ENCODE measurements around the gene PDPN. TPM values are rescaled to one million over a fixed set of nuclear protein-coding genes. Genes with fewer than 3 reads are reported as not detected.
A peak's percentile ranks its signal among the peaks of the same experiment; 100 is the strongest.

PDPN gene
- total RNA-seq, 1 donor from 2014 or later, result 2.2 TPM

GRCh38 chr1:13549521-13549920 is 34.1 kb upstream of the PDPN start:
- peak; percentile 12 for DNase-seq (ENCODE audit: low spot score)
- Mint-ChIP-seq H3K4me1 (peaks cover under 1% of the 10 kb centered on the region), H3K36me3 (no peaks in the 10 kb centered on the region), H3K9me3 (no peaks in the 10 kb centered on the region), H3K27ac (no peak overlapping the region), H3K27me3 (ENCODE audit: insufficient read depth, low read depth) (peaks cover 7% of the 10 kb centered on the region), H3K4me3 (no peak overlapping the region)
- no peak overlapping the region for H3K4me2 ChIP-seq
- no peak overlapping the region for H3K9ac ChIP-seq
- no peak overlapping the region for H3K27ac ChIP-seq
- no peak overlapping the region for H2AFZ ChIP-seq (replicated peaks)
- H3F3A ChIP-seq (ENCODE audit: low read depth), result no peaks in the 10 kb centered on the region
- H3K36me3 ChIP-seq, result no peaks in the 10 kb centered on the region
- no peaks in the 10 kb centered on the region for H3K79me2 ChIP-seq (ENCODE audit: low read depth)
- TF ChIP-seq CTCF (IDR thresholded peaks at IDR 0.05), result no peak
- TF ChIP-seq EZH2 (IDR thresholded peaks at IDR 0.05), result no peak
- no peak for TF ChIP-seq EZH2phosphoT487 (IDR thresholded peaks at IDR 0.05)
- no peaks in the 10 kb centered on the region for H3K9me3 ChIP-seq (ENCODE audit: low read depth)
- H3K27me3 ChIP-seq, result no peaks in the 10 kb centered on the region
- H4K20me1 ChIP-seq (ENCODE audit: low read depth), result no peaks in the 10 kb centered on the region
- H3K4me1 ChIP-seq, result no peaks in the 10 kb centered on the region
- H3K4me3 ChIP-seq, result no peak overlapping the region

GRCh38 chr1:13550663-13551062 is 33.0 kb upstream of the PDPN start:
- H3K4me3 ChIP-seq, result no peak overlapping the region
- H3K9me3 ChIP-seq (ENCODE audit: low read depth), result no peaks in the 10 kb centered on the region
- no peak for TF ChIP-seq CTCF (IDR thresholded peaks at IDR 0.05)
- TF ChIP-seq EZH2 (IDR thresholded peaks at IDR 0.05), result no peak
- no peak for TF ChIP-seq EZH2phosphoT487 (IDR thresholded peaks at IDR 0.05)
- H2AFZ ChIP-seq (replicated peaks), result no peak overlapping the region
- Mint-ChIP-seq H3K4me1 (no peaks in the 10 kb centered on the region), H3K27me3 (ENCODE audit: insufficient read depth, low read depth) (peaks cover 6% of the 10 kb centered on the region), H3K36me3 (no peaks in the 10 kb centered on the region), H3K4me3 (no peak overlapping the region), H3K9me3 (no peaks in the 10 kb centered on the region), H3K27ac (no peak overlapping the region)
- DNase-seq (ENCODE audit: low spot score), result peak; percentile 59
- H3K27ac ChIP-seq, result no peak overlapping the region
- H3K27me3 ChIP-seq, result no peaks in the 10 kb centered on the region
- H3F3A ChIP-seq (ENCODE audit: low read depth), result no peaks in the 10 kb centered on the region
- H3K4me2 ChIP-seq, result no peak overlapping the region
- H3K9ac ChIP-seq, result no peak overlapping the region
- no peaks in the 10 kb centered on the region for H3K36me3 ChIP-seq
- no peaks in the 10 kb centered on the region for H3K79me2 ChIP-seq (ENCODE audit: low read depth)
- no peaks in the 10 kb centered on the region for H4K20me1 ChIP-seq (ENCODE audit: low read depth)
- H3K4me1 ChIP-seq, result no peaks in the 10 kb centered on the region

GRCh38 chr1:13554798-13555197 is 28.8 kb upstream of the PDPN start:
- Mint-ChIP-seq H3K36me3 (no peaks in the 10 kb centered on the region), H3K4me3 (no peak overlapping the region), H3K27me3 (ENCODE audit: insufficient read depth, low read depth) (no peaks in the 10 kb centered on the region), H3K27ac (no peak overlapping the region), H3K4me1 (no peaks in the 10 kb centered on the region), H3K9me3 (no peaks in the 10 kb centered on the region)
- Histone ChIP-seq H3K4me3 (no peak overlapping the region), H3K27ac (no peak overlapping the region), H3K79me2 (ENCODE audit: low read depth) (no peaks in the 10 kb centered on the region), H3K4me2 (no peak overlapping the region), H3F3A (ENCODE audit: low read depth) (no peaks in the 10 kb centered on the region), H4K20me1 (ENCODE audit: low read depth) (no peaks in the 10 kb centered on the region), H3K9ac (no peak overlapping the region), H3K9me3 (ENCODE audit: low read depth) (no peaks in the 10 kb centered on the region), H3K27me3 (no peaks in the 10 kb centered on the region), H3K4me1 (no peaks in the 10 kb centered on the region), H3K36me3 (no peaks in the 10 kb centered on the region), H2AFZ (replicated peaks) (no peak overlapping the region)
- TF ChIP-seq EZH2phosphoT487 (IDR thresholded peaks at IDR 0.05), result no peak
- TF ChIP-seq CTCF (IDR thresholded peaks at IDR 0.05), result no peak
- no peak for TF ChIP-seq EZH2 (IDR thresholded peaks at IDR 0.05)
- DNase-seq (ENCODE audit: low spot score), result no peak
